ENCODE measurements around the gene LRRC47.

GRCh38 chr1:3788756-3789420, 7.4 kb downstream of the LRRC47 start:
- TF ChIP-seq EZH2 (conservative IDR thresholded peaks at IDR 0.05; ENCODE audit: low read depth, low read length) (no peak), SIN3A (IDR thresholded peaks at IDR 0.05; ENCODE audit: borderline replicate concordance, low read depth, low read length) (no peak)
